Stimulated activated CD8-positive, alpha-beta memory T cell treated with anti-CD3 and anti-CD28 coated beads, Interleukin-2, amount 100 ng/mL, for 48 hours (primary cell): ENCODE results near the gene NFATC1.

ENCODE experiments used
- DNase-seq, 2 donors: peaks; one replicate each; pipeline ENCODE4 v3.0.0-alpha.2; 2020; ENCODE audit warnings: low read depth in 2 of 2

Gene NFATC1

GRCh38 chr18:79534356-79534755, 138.6 kb downstream of the NFATC1 start:
- DNase-seq = no peak

- DNase-seq = no peak
These were observed 142.0 kb downstream of the NFATC1 start for GRCh38 chr18:79537758-79538157.

DNA sequence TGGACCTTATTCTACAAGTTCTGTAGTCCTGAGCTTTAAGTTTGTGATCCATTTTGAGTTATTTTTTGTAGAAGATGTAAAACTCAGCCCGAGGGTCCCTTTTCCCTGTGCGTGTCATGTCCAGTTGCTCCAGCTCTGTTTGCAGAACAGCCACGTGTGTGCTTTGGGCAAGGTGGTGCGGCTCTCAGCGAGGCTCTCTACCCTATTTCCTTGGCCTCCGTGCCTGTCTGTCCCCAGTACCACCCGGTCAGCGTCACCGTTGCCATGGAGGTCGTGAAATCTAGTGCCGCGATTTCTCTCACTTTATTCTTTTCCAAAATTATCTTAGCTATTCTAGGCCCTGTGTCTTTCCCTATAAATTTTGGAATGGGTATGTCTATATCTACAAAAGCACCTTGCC, 142.9 kb downstream of the NFATC1 start:
- no peak for DNase-seq

DNA sequence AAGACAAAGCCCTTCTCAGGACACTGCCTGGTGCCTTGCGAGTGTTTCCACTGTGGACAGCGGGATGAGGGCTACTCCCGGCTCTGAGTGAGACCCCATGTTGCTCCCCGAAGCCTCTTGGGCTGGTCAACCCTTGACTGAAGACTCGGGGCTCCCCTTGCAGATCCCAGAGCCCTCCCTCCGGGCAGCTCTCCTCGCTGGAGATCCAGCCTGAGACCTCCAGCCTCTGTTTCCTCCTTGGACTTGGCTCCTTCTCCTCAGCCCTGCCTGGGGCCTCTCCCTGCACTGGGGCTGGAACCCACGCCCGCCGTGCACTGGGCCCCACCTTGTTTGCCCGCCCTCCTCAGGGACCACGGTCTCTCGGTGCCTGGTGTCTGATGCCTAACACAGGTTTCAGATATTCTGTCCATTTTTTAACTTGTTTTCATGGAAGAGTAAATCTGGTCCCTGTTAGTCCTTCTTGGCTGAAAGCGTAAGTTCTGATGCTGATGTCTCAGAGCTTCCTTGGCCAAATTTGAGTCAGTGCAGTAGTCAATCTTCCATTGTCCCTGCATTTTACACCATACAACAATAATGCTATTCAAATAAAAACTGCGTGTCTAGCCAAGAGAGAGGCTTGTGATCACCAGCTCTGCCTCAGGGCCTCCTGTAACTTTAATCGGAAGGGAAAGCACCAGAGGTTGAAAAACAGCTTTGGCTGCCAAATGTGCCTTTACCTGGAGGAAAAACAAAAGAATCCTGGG, 144.6 kb downstream of the NFATC1 start:
- DNase-seq = no peak

DNA sequence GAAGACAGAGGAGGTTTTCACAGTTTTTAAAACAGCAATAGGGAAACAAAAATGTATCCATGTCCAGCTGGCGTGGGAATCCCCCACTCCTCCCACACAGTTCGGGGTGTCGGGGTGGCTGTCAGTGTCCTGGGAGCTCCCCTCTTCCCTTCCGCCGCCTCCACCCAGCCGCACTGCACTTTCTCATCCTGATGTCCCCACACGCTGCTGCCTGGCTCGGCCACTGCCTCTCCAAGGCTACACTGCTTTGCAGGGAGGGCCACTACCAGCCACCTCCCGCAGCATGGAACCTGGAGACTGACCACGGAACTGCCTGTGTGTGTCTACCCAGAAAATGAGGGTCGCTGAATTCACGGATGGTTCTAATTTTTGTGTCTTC, 145.2 kb downstream of the NFATC1 start:
- no peak for DNase-seq

GRCh38 chr18:79542213-79542612, 146.5 kb downstream of the NFATC1 start:
- DNase-seq = no peak

DNA sequence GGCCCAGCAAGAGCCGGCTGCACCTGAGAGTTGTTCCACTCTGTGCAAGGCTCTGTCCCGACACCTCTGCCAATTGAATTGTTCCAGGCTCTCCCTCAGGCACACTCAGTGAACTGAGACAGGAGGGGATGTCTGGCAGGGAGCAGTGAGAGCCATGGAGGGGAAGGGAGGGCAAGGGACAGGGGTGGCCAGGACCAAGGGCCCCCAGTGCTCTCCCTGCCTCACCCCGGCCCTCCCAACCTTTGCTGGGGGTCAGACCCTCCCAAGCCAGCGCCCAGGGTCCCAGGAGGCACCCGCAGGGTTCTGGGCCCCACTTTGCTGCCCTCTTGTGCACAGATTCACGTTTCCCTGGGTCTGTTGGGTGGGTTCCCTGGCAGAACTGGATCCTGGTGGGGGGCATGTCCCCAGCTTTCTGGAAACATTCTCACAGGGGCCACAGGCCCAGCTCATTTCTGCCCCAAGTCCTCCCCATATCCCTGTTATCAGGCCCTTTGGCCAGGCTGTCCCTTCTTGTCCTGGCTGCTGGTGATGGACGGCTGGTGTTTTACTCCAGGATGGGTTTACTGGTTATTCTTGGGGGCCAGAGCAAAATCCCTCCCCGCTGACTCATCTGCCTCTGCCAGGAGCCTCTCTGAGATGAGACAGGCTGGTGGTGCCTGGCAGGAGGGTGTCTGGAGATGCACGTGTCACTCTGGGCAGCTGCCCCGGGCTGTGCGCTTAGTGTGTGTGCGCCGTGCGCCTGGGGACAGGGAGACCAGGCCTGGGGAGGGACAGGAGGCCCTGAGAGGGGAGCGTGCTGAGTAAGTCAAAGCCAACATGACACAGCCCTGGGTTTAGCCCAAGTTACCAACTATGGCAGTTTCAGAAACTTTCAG, 147.4 kb downstream of the NFATC1 start:
- DNase-seq = no peak

- DNase-seq = no peak
These were observed 148.2 kb downstream of the NFATC1 start for GRCh38 chr18:79543861-79544385.

GRCh38 chr18:79544386-79544963, 148.7 kb downstream of the NFATC1 start:
- DNase-seq = no peak

DNA sequence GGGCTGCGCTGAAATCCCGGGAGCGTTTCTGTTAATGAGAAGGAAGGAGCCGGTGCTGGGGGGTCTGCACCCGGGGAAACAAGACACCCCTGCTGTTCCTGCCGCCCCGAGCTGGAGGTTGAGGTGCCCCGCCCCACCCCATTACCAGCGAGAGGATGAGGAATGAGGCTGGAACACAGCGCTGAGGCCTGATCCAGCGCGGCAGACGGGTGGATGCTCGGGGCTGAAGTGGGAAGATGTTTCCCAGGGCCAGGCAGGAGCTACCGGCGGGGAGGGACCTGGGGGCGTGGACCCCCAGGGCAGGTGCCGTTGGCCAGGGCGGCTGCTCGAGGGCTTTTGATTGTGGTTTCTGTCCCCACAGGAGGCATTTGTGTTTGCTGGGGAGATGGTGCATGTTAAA, 149.5 kb downstream of the NFATC1 start:
- DNase-seq = no peak

GRCh38 chr18:79545736-79546171, 150.0 kb downstream of the NFATC1 start:
- no peak for DNase-seq

GRCh38 chr18:79546781-79547272, 151.1 kb downstream of the NFATC1 start:
- DNase-seq = no peak

DNA sequence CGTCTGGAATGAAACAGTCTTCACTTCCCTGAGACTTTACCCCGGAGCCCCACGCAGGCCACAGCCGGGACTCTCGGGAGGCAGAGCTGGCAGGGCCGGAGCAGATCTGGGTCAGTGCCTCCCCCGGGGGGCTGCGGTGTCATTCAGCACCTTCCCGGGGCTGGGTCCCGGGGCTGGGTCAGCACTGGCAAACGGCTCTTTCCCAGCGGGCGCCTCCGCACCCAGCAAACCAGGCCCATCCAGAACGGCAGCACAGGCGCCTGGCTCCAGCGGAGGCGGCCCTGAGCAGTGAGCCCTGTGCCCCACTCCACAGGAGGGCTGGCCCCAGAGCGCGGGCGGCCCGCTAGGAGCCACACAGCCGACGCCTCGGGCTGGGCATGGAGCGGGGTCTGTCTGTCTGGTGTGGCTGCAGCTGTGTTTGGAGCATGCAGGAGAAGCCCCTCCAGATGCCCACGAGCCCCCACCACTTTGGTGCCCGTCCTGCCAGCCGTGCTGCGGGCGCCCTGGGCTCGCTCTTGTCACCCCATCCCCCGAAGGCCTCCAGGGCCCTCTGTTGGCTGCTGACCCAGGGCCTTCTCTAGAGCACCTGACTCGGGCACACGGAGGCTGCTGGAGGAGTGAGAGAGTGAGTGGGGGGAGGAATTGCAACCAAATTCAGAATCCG, 151.8 kb downstream of the NFATC1 start:
- no peak for DNase-seq

GRCh38 chr18:79548077-79548450, 152.3 kb downstream of the NFATC1 start:
- DNase-seq = no peak

GRCh38 chr18:79548621-79548985, 152.9 kb downstream of the NFATC1 start:
- no peak for DNase-seq

- no peak for DNase-seq
These were observed 153.4 kb downstream of the NFATC1 start for GRCh38 chr18:79548986-79549637.

- DNase-seq = no peak
These were observed 153.9 kb downstream of the NFATC1 start for GRCh38 chr18:79549638-79550000.

GRCh38 chr18:79552140-79552631, 156.5 kb downstream of the NFATC1 start:
- no peak for DNase-seq

GRCh38 chr18:79552696-79553095, 157.0 kb downstream of the NFATC1 start:
- no peak for DNase-seq

- no peak for DNase-seq
These were observed 157.4 kb downstream of the NFATC1 start for GRCh38 chr18:79553154-79553553.

GRCh38 chr18:79553696-79554095, 158.0 kb downstream of the NFATC1 start:
- DNase-seq = no peak
